Spinal cord (tissue), 10 donors: ENCODE results near the gene ANKS1B. TPM values are rescaled to one million over a fixed set of nuclear protein-coding genes. Genes with fewer than 3 reads are reported as not detected.

Experiments
- DNase-seq, 6 donors: peaks; one replicate each; pipeline versions ENCODE4 v3.0.0 to v3.0.0-alpha.2; 2013 to 2015; ENCODE audit warnings: low spot score in 6 of 6, low read depth in 4 of 6
- H3K27ac ChIP-seq: one replicate; pipeline ENCODE4 v1.5.1; 2013; ENCODE audit warnings: low read depth, low read length, control low read depth
- H3K27me3 ChIP-seq: one replicate; pipeline ENCODE4 v1.6.1; 2013; ENCODE audit warnings: low read length; ENCODE audit not compliant: control insufficient read depth, insufficient read depth
- H3K36me3 ChIP-seq: one replicate; pipeline ENCODE4 v1.6.1; 2013; ENCODE audit warnings: low read length; ENCODE audit not compliant: control insufficient read depth, insufficient read depth
- H3K4me1 ChIP-seq: one replicate; pipeline ENCODE4 v1.6.1; 2013; ENCODE audit warnings: low read length; ENCODE audit not compliant: control insufficient read depth, insufficient read depth
- H3K4me3 ChIP-seq: one replicate; pipeline ENCODE4 v1.5.1; 2013; ENCODE audit warnings: low read depth, low read length, control low read depth
- H3K9me3 ChIP-seq: one replicate; pipeline ENCODE4 v1.6.1; 2013; ENCODE audit warnings: low read length; ENCODE audit not compliant: control insufficient read depth, insufficient read depth
- WGBS: methylation state at CpG from one replicate; pipeline ENCODE4 v1.1.5; 2013; ENCODE audit warnings: missing lambda C conversion rate; ENCODE audit not compliant: insufficient coverage; 5-methylcytosine and 5-hydroxymethylcytosine counted together
- polyA plus RNA-seq, 2 donors: library from polyadenylated mRNA; unstranded; fragments of 120-200 nt; gene quantifications; one replicate each; pipeline ENCODE4 v1.2.1, GENCODE V29; 2013; ENCODE audit not compliant: insufficient read length in 2 of 2
- total RNA-seq, 2 donors: library from RNA; depleted of rRNA in 1 of 2; stranded (reverse); fragments of 120-200 nt in 1 of 2; fragments of >200 nt in 1 of 2; gene quantifications; one replicate each; pipeline versions ENCODE4 v1.2.3 to v1.2.4, GENCODE V29; 2013 to 2014
- donor health status: healthy.

Gene ANKS1B
- total and polyA plus RNA-seq, 4 donors, result 89.5 to 131 (median 108) TPM

- peaks cover 10% of the 10 kb centered on the region for H3K4me1 ChIP-seq
- no peaks in the 10 kb centered on the region for H3K9me3 ChIP-seq
- no peak for DNase-seq
- 100% methylated on average over 1 of the region's 2 CpGs for WGBS
- no peak overlapping the region for H3K4me3 ChIP-seq
- no peaks in the 10 kb centered on the region for H3K27me3 ChIP-seq
- no peak overlapping the region for H3K27ac ChIP-seq
- H3K36me3 ChIP-seq, result no peaks in the 10 kb centered on the region
Observed at GRCh38 chr12:98738539-98738938, 1246.2 kb downstream of the ANKS1B start.

GRCh38 chr12:98738002-98738401 is 1246.7 kb downstream of the ANKS1B start:
- no peak for DNase-seq
- Histone ChIP-seq H3K27me3 (no peaks in the 10 kb centered on the region), H3K27ac (peak overlapping the region; percentile 40), H3K4me3 (no peak overlapping the region), H3K4me1 (peaks cover 10% of the 10 kb centered on the region), H3K9me3 (no peaks in the 10 kb centered on the region), H3K36me3 (peaks cover 5% of the 10 kb centered on the region)
- WGBS, result 94% methylated on average over 2 of the region's 3 CpGs

DNA sequence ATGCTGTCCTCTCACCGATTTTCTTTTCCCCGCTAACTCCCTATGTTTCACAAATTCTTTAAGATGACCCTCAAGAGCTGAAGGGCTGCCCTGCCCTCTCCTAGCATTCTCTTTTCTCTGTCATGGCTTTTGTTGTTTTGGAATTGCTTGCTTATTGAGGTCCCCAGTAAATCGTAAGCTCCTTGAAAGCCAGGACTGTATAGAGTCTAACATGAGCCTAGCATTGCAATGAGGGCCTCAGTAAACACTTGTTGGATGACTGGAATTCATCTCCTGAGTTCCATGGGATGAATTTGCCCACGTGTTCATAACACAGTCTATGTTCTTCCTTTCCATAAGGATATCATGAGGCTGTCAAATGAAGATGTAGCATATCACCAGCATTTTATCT is 1247.4 kb downstream of the ANKS1B start:
- no peak for DNase-seq
- Histone ChIP-seq H3K4me1 (peaks cover 6% of the 10 kb centered on the region), H3K4me3 (no peak overlapping the region), H3K36me3 (peaks cover 6% of the 10 kb centered on the region), H3K27me3 (no peaks in the 10 kb centered on the region), H3K27ac (peak overlapping the region; percentile 40), H3K9me3 (no peaks in the 10 kb centered on the region)
- WGBS, result no CpG with 5 or more reads among the region's 4 CpGs

GRCh38 chr12:98736352-98737321 is 1248.1 kb downstream of the ANKS1B start:
- H3K27me3 ChIP-seq, result no peaks in the 10 kb centered on the region
- peak in 2 of 6 donors; percentile 56 to 75 for DNase-seq
- no peak overlapping the region for H3K4me3 ChIP-seq
- no peaks in the 10 kb centered on the region for H3K9me3 ChIP-seq
- 80% methylated on average over 8 of the region's 10 CpGs for WGBS
- peaks cover 6% of the 10 kb centered on the region for H3K4me1 ChIP-seq
- H3K27ac ChIP-seq, result peak overlapping the region; percentile 40
- peaks cover 6% of the 10 kb centered on the region for H3K36me3 ChIP-seq

DNA sequence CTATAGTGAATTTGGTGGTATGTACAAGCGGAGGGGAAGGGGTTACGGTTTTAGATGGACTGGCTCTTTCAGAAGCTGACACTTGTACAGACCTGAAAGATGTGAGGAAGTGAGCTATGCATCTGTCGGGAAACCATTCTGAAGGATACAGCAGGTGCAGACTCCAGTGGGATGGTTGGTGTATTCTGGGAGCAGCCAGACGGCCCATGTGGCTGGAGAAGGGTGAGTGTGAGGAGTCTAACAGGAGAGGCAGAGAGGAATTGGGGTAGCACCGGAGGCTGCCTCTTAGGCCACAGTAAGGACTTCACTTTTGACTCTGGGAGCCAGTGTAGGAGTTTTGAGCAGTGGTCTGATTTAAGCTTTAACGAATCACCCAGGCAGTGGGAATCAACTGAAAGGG is 1248.9 kb downstream of the ANKS1B start:
- H3K9me3 ChIP-seq, result no peaks in the 10 kb centered on the region
- peaks cover 6% of the 10 kb centered on the region for H3K36me3 ChIP-seq
- WGBS, result 80% methylated on average over 6 of the region's 6 CpGs
- no peak for DNase-seq
- H3K4me3 ChIP-seq, result no peak overlapping the region
- H3K27ac ChIP-seq, result no peak overlapping the region
- H3K27me3 ChIP-seq, result no peaks in the 10 kb centered on the region
- peaks cover 6% of the 10 kb centered on the region for H3K4me1 ChIP-seq

DNA sequence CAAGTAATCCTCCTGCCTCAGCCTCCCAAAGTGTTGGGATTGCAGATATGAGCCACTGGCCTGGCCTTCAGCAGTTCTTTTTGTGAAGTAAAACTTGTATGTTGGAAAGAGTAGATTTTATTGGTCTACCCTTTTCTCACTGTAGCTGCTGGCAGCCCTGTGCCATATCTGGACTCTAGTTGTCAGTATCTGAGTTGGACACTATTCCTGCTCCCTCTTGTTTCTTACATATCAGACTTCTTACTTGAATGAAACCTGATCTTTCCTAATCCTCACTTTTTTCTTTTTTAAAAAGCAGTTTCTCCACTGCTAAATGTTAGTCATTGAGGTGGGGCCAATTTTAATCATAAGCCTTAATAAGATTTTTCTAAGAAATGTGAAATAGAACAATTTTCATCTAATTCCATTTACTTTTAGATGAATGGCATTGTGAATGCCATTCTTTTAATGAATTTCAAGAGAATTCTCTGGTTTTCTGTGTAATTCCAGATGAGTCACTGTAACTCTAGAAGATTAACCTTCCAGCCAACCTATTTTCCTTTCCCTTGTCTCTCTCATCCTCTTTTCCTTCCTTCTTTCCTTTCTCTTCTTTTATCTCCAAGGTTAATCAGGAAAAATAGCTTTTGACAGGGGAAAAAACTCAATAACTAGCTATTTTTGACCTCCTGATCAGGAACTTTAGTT is 1250.9 kb downstream of the ANKS1B start:
- Histone ChIP-seq H3K27me3 (no peaks in the 10 kb centered on the region), H3K36me3 (peaks cover 6% of the 10 kb centered on the region), H3K9me3 (no peaks in the 10 kb centered on the region), H3K4me1 (peaks cover 6% of the 10 kb centered on the region), H3K4me3 (no peak overlapping the region), H3K27ac (no peak overlapping the region)
- no peak for DNase-seq

DNA sequence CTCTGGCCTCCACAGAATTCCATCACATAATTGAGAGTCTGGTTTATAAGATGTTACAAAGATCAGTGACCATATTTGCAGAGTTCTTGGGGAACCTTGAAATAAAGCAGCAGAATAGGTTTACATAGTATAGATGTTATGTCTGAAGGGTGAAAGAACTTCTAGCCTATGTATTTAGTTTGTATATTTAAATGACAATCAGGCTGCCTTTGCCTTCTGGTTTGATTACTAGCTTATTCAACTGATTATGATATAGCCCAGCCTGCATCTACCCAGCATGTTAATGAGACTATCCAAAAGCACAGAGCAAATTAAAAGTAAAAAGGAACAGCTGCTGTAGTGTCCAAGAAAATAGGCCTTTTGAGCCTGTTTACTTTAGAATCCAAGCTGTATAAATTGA is 1254.3 kb downstream of the ANKS1B start:
- Histone ChIP-seq H3K36me3 (peaks cover 9% of the 10 kb centered on the region), H3K27ac (no peak overlapping the region), H3K9me3 (no peaks in the 10 kb centered on the region), H3K4me3 (no peak overlapping the region), H3K27me3 (no peaks in the 10 kb centered on the region), H3K4me1 (peaks cover 1% of the 10 kb centered on the region)
- peak in 1 of 6 donors; percentile 60 for DNase-seq

GRCh38 chr12:98727196-98727595 is 1257.5 kb downstream of the ANKS1B start:
- Histone ChIP-seq H3K27ac (peak overlapping the region; percentile 2), H3K4me1 (peaks cover 4% of the 10 kb centered on the region), H3K4me3 (no peak overlapping the region), H3K27me3 (no peaks in the 10 kb centered on the region), H3K9me3 (no peaks in the 10 kb centered on the region), H3K36me3 (peaks cover 3% of the 10 kb centered on the region)
- WGBS, result 100% methylated on average over 1 of the region's 5 CpGs
- DNase-seq, result no peak

- Histone ChIP-seq H3K27me3 (no peaks in the 10 kb centered on the region), H3K4me1 (peaks cover 4% of the 10 kb centered on the region), H3K4me3 (no peak overlapping the region), H3K36me3 (peaks cover 3% of the 10 kb centered on the region), H3K27ac (peak overlapping the region; percentile 62), H3K9me3 (no peaks in the 10 kb centered on the region)
- 25% methylated on average over 2 of the region's 5 CpGs for WGBS
- peak in 2 of 6 donors; percentile 82 to 86 for DNase-seq
Observed at GRCh38 chr12:98725476-98726247, 1259.1 kb downstream of the ANKS1B start.
